HEK293T (cell line): ENCODE measurements around the gene HUS1.
"Not testable (repeated sequence)": the region's sequence is repeated elsewhere in the genome, so short reads cannot be mapped to it uniquely, and the experiment has no call there.

Source experiments
- ARNT ChIP-seq: fragments of 450-650 bp; IDR thresholded peaks from 2 replicates; pipeline ENCODE4 v1.6.1; 2017; ENCODE audit warnings: mild to moderate bottlenecking
- ELF4 ChIP-seq: fragments of 450-650 bp; IDR thresholded peaks from 2 replicates; pipeline ENCODE4 v1.6.1; 2017; ENCODE audit warnings: antibody characterized with exemption
- L3MBTL2 ChIP-seq: fragments of 450-650 bp; conservative IDR thresholded peaks from 2 replicates; pipeline ENCODE4 v1.6.1; 2016; ENCODE audit warnings: mild to moderate bottlenecking
- NFRKB ChIP-seq: fragments of 450-650 bp; IDR thresholded peaks from 2 replicates; pipeline ENCODE4 v1.6.1; 2016; ENCODE audit warnings: mild to moderate bottlenecking, moderate library complexity
- PKNOX1 ChIP-seq: fragments of 450-650 bp; IDR thresholded peaks from 2 replicates; pipeline ENCODE4 v1.6.1; 2016
- SUZ12 ChIP-seq: fragments of 450-650 bp; IDR thresholded peaks from 2 replicates; pipeline ENCODE4 v1.6.1; 2016; ENCODE audit warnings: mild to moderate bottlenecking

GRCh38 chr7:47989607-47990400 is 10.4 kb upstream of the HUS1 start:
- TF ChIP-seq SUZ12, ELF4, L3MBTL2, PKNOX1, NFRKB, ARNT: not testable (repeated sequence)
